ENCODE data around the gene C6orf120.

The C6orf120 gene

GRCh38 chr6:169677096-169677495 is 24.8 kb upstream of the C6orf120 start:
- H3K4me3 ChIP-seq (ENCODE audit: low read depth, low read length), result no peak overlapping the region
- DNase-seq (ENCODE audit: low read depth), result no peak
- TF ChIP-seq CTCF (IDR thresholded peaks at IDR 0.05; ENCODE audit: insufficient read depth, low read depth, low read length, missing control alignments), result no peak

GRCh38 chr6:169678342-169678741 is 23.6 kb upstream of the C6orf120 start:
- TF ChIP-seq CTCF (IDR thresholded peaks at IDR 0.05; ENCODE audit: insufficient read depth, low read depth, low read length, missing control alignments), result no peak
- DNase-seq (ENCODE audit: low read depth), result no peak
- no peak overlapping the region for H3K4me3 ChIP-seq (ENCODE audit: low read depth, low read length)

- DNase-seq (ENCODE audit: low read depth), result no peak
- TF ChIP-seq CTCF (IDR thresholded peaks at IDR 0.05; ENCODE audit: insufficient read depth, low read depth, low read length, missing control alignments), result no peak
- H3K4me3 ChIP-seq (ENCODE audit: low read depth, low read length), result no peak overlapping the region
Measured at GRCh38 chr6:169684056-169684455, 17.9 kb upstream of the C6orf120 start.

- no peak overlapping the region for H3K4me3 ChIP-seq (ENCODE audit: low read depth, low read length)
- TF ChIP-seq CTCF (IDR thresholded peaks at IDR 0.05; ENCODE audit: insufficient read depth, low read depth, low read length, missing control alignments), result no peak
- DNase-seq (ENCODE audit: low read depth), result no peak
Measured at GRCh38 chr6:169685860-169686259, 16.1 kb upstream of the C6orf120 start.

- no peak overlapping the region for H3K4me3 ChIP-seq (ENCODE audit: low read depth, low read length)
- TF ChIP-seq CTCF (IDR thresholded peaks at IDR 0.05; ENCODE audit: insufficient read depth, low read depth, low read length, missing control alignments), result no peak
- no peak for DNase-seq (ENCODE audit: low read depth)
Measured at GRCh38 chr6:169689287-169689686, 12.6 kb upstream of the C6orf120 start.

- H3K4me3 ChIP-seq (ENCODE audit: low read depth, low read length), result no peak overlapping the region
- no peak for TF ChIP-seq CTCF (IDR thresholded peaks at IDR 0.05; ENCODE audit: insufficient read depth, low read depth, low read length, missing control alignments)
- DNase-seq (ENCODE audit: low read depth), result no peak
Measured at GRCh38 chr6:169691260-169691659, 10.7 kb upstream of the C6orf120 start.

DNA sequence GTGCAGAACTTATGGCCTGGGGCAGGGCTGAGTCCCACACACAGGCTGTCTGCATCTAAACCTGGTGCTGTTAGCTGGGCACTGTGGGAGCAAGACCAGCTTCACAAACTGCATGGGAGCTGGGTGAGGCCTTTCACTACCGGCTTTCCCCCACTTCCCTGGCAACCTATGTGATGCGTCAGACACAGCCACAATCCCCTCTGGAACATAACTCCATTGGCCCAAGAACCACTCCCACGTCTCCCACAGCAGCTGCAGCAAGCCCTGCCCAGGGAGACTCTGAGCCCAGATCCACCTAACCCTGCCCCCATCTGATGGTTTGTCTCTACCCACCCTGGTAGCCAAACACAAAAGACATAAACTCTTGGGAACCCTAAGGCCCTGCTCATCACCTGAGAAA is 9.4 kb upstream of the C6orf120 start:
- DNase-seq (ENCODE audit: low read depth), result no peak

More for the DNA sequence above, 9.4 kb upstream of the C6orf120 start:
- no peak for TF ChIP-seq CTCF (IDR thresholded peaks at IDR 0.05; ENCODE audit: insufficient read depth, low read depth, low read length, missing control alignments)
- H3K4me3 ChIP-seq (ENCODE audit: low read depth, low read length), result no peak overlapping the region
